HG02885 (cell line): ENCODE results near the gene PCDHB6.
"Not testable (repeated sequence)": the region's sequence is repeated elsewhere in the genome, so short reads cannot be mapped to it uniquely, and the experiment has no call there.

Experiments
- ATAC-seq: cut with Tn5 transposase; IDR thresholded peaks from one replicate; pipeline ENCODE4 v1.9.1; 2021; ENCODE audit warnings: mild to moderate bottlenecking; ENCODE audit not compliant: unreplicated experiment, poor library complexity

PCDHB6 gene

DNA sequence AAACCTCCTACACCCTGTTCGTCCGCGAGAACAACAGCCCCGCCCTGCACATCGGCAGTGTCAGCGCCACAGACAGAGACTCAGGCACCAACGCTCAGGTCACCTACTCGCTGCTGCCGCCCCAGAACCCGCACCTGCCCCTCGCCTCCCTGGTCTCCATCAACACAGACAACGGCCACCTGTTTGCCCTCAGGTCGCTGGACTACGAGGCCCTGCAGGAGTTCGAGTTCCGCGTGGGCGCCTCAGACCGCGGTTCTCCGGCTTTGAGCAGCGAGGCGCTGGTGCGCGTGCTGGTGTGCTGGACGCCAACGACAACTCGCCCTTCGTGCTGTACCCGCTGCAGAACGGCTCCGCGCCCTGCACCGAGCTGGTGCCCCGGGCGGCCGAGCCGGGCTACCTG is 7.5 kb downstream of the PCDHB6 start:
- not testable (repeated sequence) for ATAC-seq

DNA sequence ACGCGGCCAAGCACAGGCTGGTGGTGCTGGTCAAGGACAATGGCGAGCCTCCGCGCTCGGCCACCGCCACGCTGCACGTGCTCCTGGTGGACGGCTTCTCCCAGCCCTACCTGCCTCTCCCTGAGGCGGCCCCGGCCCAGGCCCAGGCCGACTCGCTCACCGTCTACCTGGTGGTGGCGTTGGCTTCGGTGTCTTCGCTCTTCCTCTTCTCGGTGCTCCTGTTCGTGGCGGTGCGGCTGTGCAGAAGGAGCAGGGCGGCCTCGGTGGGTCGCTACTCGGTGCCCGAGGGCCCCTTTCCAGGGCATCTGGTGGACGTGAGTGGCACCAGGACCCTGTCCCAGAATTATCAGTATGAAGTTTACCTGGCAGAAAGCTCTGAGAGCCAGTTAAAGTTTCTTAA is 8.0 kb downstream of the PCDHB6 start:
- ATAC-seq: not testable (repeated sequence)

DNA sequence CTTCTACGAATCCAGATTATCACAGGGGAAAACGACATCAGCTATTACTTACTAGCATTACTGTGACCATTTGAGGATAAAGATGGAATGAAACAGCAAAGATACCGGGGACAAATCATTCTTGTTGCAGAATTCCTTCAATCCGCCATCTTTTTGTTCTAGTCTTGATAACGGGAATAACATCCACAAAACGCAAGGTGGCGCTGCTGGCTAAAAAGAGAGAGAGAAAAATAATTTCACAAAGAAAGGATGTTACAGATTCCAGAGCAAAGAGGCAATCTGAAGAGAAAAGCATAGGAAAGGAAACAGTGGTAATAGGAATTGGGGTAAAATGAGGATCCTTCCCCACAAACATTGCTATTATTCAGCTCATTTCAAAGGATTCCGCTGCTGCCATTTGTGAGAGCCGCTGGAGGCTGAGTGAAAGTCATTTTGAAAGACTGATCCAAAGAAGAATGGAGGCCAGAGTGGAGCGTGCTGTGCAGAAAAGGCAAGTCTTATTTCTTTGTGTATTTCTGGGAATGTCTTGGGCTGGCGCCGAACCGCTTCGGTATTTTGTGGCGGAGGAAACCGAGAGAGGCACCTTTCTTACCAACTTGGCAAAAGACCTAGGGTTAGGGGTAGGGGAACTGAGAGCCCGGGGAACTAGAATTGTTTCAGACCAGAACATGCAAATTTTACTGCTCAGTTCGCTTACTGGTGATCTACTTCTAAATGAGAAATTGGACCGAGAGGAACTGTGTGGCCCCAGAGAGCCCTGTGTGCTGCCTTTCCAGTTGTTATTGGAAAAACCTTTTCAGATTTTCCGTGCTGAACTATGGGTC is 22.7 kb downstream of the PCDHB6 start, which contains the start of gene PCDHB7:
Gene PCDHB7, plus strand, starts transcription at position 264 of the 824 bp plus-strand sequence. Its CDS starts 192 bp downstream, at position 456.
- ATAC-seq: no peak

DNA sequence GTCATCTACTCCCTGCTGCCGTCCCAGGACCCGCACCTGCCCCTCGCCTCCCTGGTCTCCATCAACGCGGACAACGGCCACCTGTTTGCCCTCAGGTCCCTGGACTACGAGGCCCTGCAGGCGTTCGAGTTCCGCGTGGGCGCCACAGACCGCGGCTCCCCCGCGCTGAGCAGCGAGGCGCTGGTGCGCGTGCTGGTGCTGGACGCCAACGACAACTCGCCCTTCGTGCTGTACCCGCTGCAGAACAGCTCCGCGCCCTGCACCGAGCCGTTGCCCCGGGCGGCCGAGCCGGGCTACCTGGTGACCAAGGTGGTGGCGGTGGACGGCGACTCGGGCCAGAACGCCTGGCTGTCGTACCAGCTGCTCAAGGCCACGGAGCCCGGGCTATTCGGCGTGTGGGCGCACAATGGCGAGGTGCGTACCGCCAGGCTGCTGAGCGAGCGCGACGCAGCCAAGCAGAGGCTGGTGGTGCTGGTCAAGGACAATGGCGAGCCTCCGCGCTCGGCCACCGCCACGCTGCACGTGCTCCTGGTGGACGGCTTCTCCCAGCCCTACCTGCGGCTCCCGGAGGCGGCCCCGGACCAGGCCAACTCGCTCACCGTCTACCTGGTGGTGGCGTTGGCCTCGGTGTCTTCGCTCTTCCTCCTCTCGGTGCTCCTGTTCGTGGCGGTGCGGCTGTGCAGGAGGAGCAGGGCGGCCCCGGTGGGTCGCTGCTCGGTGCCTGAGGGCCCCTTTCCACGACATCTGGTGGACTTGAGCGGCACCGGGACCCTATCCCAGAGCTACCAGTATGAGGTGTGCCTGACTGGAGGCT is 24.6 kb downstream of the PCDHB6 start:
- ATAC-seq: not testable (repeated sequence)

DNA sequence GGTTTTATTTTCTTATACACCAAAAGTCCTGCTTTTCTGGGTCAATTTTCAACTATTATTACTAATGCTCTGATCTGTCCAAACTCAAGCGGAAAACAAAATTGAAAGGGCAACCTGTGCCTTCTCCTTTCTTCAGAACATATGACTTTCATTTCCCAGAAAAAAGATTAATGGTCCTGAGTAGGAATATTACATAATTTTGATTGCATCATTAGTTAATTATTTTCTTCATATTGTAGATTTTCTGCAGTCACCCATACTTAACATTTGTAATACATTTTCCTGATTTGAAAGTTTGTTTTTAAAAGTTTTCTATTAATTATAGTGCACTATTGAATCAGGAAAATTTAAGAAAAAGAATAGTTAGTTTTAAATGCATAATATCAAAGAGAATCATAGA is 26.1 kb downstream of the PCDHB6 start:
- ATAC-seq: no peak

DNA sequence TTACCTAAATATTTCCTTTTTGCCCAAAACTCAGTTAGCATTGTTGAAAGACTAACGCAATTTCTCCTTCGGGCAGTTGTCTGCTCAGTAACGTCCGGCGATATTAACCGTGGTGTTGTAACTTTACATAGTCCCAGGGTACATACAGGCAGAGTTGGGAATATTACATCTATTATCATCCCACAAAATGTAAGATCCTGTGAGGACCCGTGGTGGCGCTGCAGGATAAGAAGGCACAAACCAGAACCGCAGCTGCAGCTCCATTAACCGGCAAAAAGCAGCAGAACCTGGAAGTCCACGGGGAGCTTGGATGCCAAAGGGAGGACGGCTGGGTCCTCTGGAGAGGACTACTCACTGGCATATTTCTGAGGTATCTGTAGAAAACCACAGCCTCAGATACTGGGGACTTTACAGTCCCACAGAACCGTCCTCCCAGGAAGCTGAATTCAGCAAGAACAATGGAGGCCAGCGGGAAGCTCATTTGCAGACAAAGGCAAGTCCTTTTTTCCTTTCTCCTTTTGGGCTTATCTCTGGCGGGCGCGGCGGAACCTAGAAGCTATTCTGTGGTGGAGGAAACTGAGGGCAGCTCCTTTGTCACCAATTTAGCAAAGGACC is 27.8 kb downstream of the PCDHB6 start, which contains the start of gene PCDHB8:
Gene PCDHB8, plus strand, starts transcription at position 214 of the 615 bp plus-strand sequence. Its CDS starts 245 bp downstream, at position 459.
- ATAC-seq: not testable (repeated sequence)

DNA sequence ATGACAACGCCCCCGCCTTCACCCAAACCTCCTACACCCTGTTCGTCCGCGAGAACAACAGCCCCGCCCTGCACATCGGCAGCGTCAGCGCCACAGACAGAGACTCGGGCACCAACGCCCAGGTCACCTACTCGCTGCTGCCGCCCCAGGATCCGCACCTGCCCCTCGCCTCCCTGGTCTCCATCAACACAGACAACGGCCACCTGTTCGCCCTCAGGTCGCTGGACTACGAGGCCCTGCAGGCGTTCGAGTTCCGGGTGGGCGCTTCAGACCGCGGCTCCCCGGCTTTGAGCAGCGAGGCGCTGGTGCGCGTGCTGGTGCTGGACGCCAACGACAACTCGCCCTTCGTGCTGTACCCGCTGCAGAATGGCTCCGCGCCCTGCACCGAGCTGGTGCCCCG is 29.5 kb downstream of the PCDHB6 start:
- not testable (repeated sequence) for ATAC-seq

DNA sequence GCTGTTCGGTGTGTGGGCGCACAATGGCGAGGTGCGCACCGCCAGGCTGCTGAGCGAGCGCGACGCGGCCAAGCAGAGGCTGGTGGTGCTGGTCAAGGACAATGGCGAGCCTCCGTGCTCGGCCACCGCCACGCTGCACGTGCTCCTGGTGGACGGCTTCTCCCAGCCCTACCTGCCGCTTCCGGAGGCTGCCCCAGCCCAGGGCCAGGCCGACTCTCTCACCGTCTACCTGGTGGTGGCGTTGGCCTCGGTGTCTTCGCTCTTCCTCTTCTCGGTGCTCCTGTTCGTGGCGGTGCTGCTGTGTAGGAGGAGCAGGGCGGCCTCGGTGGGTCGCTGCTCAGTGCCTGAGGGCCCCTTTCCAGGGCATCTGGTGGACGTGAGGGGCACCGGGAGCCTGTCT is 30.0 kb downstream of the PCDHB6 start:
- ATAC-seq: not testable (repeated sequence)

DNA sequence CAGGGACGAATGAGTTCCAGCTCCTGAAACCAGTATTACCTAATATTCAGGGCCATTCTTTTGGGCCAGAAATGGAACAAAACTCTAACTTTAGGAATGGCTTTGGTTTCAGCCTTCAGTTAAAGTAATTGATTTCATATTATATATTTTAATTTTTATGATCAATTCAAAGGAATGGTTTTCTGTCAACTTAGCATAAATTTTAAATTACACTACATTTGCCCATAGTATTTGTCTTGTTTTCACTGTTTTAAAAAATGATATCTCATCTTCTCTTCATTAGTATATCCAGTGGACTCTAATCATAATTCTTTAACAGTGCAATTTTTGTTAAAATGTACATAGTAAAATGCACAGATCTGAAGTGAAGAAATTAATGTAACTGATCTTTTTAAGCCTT is 30.5 kb downstream of the PCDHB6 start:
- no peak for ATAC-seq

DNA sequence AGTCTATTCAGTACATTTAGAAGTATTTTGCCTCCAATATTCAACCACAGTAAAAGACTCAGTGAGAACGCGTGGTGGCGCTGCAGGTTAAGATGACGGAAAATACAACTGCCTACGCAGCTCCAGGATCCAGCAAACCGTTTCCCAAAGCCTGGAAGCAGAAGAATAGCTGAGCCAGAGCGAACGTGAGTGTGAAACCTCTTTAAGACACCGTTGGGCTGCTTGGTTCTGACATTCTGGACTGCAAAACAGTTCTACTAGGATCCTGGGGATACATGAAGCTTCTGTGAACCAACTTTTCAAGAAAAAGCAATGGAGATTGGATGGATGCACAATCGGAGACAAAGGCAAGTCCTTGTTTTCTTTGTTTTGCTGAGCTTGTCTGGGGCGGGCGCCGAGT is 32.4 kb downstream of the PCDHB6 start, which contains the start of gene PCDHB16:
Gene PCDHB16, plus strand, starts transcription at position 140 of the 400 bp plus-strand sequence. Its CDS starts 173 bp downstream, at position 313.
- ATAC-seq: no peak

DNA sequence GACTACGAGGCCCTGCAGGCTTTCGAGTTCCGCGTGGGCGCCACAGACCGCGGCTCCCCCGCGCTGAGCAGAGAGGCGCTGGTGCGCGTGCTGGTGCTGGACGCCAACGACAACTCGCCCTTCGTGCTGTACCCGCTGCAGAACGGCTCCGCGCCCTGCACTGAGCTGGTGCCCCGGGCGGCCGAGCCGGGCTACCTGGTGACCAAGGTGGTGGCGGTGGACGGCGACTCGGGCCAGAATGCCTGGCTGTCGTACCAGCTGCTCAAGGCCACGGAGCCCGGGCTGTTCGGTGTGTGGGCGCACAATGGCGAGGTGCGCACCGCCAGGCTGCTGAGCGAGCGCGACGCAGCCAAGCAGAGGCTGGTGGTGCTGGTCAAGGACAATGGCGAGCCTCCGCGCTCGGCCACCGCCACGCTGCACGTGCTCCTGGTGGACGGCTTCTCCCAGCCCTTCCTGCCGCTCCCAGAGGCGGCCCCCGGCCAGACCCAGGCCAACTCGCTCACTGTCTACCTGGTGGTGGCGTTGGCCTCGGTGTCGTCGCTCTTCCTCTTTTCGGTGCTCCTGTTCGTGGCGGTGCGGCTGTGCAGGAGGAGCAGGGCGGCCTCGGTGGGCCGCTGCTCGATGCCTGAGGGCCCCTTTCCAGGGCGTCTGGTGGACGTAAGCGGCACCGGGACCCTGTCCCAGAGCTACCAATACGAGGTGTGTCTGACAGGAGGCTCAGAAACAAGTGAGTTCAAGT is 34.4 kb downstream of the PCDHB6 start:
- ATAC-seq: not testable (repeated sequence)

DNA sequence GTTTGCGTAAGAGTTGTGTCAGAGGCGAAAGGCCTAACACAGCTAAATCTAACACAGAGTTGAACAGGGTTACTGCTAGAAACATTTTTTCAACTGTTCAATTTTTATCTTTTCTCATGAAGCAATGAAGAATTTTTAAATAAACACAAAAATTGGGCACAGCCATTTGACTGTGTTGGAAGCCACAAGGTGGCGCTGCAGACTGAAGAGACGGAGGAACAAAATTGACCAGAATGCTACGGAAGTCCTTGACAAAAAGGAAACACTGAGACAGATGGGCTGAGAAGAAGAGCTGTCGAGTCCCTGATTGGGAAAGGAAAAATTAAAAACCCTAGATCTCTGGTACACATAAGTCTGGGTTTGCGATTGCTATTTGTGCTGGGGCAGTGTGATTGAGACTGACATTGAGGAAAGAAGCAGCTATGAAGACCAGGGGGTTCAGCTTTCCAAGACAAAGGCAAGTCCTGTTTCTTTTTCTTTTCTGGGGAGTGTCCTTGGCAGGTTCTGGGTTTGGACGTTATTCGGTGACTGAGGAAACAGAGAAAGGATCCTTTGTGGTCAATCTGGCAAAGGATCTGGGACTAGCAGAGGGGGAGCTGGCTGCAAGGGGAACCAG is 37.1 kb downstream of the PCDHB6 start, which contains the start of gene PCDHB9:
Gene PCDHB9, plus strand, starts transcription at position 265 of the 616 bp plus-strand sequence. Its CDS starts 158 bp downstream, at position 423.
- no peak for ATAC-seq

DNA sequence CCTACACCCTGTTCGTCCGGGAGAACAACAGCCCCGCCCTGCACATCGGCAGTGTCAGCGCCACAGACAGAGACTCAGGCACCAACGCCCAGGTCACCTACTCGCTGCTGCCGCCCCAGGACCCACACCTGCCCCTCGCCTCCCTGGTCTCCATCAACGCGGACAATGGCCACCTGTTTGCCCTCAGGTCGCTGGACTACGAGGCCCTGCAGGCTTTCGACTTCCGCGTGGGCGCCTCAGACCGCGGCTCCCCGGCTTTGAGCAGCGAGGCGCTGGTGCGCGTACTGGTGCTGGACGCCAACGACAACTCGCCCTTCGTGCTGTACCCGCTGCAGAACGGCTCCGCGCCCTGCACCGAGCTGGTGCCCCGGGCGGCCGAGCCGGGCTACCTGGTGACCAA is 38.8 kb downstream of the PCDHB6 start:
- ATAC-seq: not testable (repeated sequence)

DNA sequence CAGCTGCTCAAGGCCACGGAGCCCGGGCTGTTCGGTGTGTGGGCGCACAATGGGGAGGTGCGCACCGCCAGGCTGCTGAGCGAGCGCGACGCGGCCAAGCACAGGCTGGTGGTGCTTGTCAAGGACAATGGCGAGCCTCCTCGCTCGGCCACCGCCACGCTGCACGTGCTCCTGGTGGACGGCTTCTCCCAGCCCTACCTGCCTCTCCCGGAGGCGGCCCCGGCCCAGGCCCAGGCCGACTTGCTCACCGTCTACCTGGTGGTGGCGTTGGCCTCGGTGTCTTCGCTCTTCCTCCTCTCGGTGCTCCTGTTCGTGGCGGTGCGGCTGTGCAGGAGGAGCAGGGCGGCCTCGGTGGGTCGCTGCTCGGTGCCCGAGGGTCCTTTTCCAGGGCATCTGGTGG is 39.3 kb downstream of the PCDHB6 start:
- not testable (repeated sequence) for ATAC-seq

DNA sequence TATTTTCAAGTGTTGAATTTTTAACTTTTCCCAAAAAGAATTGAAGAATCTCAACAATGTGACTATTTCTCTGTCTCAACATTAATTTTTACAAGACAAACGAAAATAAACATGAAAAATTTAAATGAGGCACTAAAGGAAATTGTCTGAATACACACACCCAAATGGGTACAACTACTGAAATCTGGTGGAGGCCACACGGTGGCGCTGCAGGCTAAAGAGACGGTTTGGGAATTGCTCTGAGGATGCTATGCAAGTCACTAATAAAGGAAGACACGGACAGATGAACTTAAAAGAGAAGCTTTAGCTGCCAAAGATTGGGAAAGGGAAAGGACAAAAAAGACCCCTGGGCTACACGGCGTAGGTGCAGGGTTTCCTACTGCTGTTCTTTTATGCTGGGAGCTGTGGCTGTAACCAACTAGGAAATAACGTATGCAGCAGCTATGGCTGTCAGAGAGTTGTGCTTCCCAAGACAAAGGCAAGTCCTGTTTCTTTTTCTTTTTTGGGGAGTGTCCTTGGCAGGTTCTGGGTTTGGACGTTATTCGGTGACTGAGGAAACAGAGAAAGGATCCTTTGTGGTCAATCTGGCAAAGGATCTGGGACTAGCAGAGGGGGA is 42.4 kb downstream of the PCDHB6 start, which contains the start of gene PCDHB10:
Gene PCDHB10, plus strand, starts transcription at position 244 of the 616 bp plus-strand sequence. Its CDS starts 200 bp downstream, at position 444.
- no peak for ATAC-seq

DNA sequence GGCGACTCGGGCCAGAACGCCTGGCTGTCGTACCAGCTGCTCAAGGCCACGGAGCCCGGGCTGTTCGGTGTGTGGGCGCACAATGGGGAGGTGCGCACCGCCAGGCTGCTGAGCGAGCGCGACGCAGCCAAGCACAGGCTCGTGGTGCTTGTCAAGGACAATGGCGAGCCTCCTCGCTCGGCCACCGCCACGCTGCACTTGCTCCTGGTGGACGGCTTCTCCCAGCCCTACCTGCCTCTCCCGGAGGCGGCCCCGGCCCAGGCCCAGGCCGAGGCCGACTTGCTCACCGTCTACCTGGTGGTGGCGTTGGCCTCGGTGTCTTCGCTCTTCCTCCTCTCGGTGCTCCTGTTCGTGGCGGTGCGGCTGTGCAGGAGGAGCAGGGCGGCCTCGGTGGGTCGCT is 44.5 kb downstream of the PCDHB6 start:
- ATAC-seq: not testable (repeated sequence)

DNA sequence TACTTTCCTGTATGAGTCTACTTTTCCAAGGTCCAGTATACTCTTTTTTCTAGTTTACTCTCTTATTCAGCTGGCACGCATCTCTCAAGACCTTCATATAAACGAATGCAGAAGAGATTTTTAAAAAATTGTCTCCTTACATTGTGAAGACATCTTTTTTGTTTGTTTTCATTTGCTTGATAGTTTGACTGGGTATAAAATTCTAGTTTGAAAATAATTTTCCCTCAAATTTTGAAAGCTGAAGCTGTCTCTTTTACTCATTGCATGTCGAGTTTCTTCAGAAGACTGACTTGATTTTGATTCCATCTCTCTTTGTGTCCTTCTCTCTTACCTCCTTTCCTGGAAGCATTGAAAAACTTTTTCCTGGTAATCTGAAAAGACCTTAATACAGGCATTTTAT is 46.5 kb downstream of the PCDHB6 start:
- no peak for ATAC-seq

DNA sequence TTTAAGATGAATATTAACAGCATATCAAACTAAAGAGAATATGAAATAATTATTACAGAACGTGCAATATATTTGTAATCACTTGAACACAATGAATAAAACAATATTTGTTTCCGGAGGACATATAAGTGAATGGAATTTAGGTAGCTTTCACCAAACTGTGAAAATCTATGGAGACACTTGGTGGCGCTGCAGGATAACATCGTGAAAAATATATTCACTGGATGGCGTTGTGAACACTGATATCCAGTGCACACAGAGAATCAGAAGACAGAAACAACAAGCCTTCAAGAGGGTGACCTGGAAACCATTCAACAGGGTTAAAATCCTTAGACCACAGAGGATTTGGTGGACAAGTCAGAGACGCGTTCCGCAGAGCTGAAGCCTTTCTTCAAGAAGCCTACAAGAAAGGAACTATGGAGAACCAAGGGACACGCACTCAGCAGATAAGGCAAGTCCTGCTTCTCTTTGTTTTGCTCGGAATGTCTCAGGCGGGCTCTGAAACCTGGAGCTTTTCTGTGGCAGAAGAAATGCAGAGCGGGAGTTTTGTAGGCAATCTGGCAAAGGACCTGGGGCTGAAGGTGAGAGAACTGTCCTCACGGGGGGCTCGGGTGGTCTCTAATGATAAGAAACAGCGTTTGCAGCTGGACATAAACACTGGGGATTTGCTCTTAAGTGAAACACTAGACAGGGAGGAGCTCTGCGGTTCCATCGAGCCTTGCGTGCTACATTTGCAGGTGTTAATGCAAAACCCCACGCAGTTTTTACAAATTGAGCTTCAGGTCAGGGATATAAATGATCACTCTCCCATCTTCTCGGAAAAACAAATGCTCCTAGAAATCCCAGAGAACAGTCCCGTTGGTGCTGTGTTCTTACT is 49.7 kb downstream of the PCDHB6 start, which contains the start of gene PCDHB11:
Gene PCDHB11, plus strand, starts transcription at position 269 of the 877 bp plus-strand sequence. Its CDS starts 148 bp downstream, at position 417.
- ATAC-seq: no peak
